Measurements from ENCODE around the gene NEU3. TPM values are rescaled to one million over a fixed set of nuclear protein-coding genes. Genes with fewer than 3 reads are reported as not detected.

NEU3 gene
- total and polyA plus RNA-seq, 2 donors (not counting 1 experiment from before 2014, with no cell fraction given), result 17.0 to 17.4 TPM

- no peaks in the 10 kb centered on the region for H3K27me3 Mint-ChIP-seq
- no peaks in the 10 kb centered on the region for H3K4me1 Mint-ChIP-seq
- no peak overlapping the region for H3K4me2 ChIP-seq (replicated peaks; ENCODE audit: low read depth, low read length, poor library complexity, severe bottlenecking)
- peaks cover 0 to 8% (median 0%) of the 10 kb centered on the region in 3 donors for H3K9me3 ChIP-seq (ENCODE audit: control extremely low read depth in 1 of 3, control insufficient read depth in 2 of 3, insufficient read depth in 1 of 3, low read length in 2 of 3)
- no peaks in the 10 kb centered on the region for H4K20me1 ChIP-seq (ENCODE audit: control insufficient read depth, insufficient read depth, low read length, poor library complexity, severe bottlenecking)
- DNase-seq (no peak), ATAC-seq (ENCODE audit: low read depth) (no peak)
- TF ChIP-seq, protein P1, sequence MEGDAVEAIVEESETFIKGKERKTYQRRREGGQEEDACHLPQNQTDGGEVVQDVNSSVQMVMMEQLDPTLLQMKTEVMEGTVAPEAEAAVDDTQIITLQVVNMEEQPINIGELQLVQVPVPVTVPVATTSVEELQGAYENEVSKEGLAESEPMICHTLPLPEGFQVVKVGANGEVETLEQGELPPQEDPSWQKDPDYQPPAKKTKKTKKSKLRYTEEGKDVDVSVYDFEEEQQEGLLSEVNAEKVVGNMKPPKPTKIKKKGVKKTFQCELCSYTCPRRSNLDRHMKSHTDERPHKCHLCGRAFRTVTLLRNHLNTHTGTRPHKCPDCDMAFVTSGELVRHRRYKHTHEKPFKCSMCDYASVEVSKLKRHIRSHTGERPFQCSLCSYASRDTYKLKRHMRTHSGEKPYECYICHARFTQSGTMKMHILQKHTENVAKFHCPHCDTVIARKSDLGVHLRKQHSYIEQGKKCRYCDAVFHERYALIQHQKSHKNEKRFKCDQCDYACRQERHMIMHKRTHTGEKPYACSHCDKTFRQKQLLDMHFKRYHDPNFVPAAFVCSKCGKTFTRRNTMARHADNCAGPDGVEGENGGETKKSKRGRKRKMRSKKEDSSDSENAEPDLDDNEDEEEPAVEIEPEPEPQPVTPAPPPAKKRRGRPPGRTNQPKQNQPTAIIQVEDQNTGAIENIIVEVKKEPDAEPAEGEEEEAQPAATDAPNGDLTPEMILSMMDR (IDR thresholded peaks at IDR 0.05), result no peak
- no peak for TF ChIP-seq EZH2 (IDR thresholded peaks at IDR 0.05; ENCODE audit: borderline replicate concordance, insufficient read depth, low read depth, low read length, poor library complexity, severe bottlenecking)
- no peak overlapping the region for H3K4me3 Mint-ChIP-seq
- POLR2A ChIA-PET, result no interaction called here
- intact Hi-C loops (cut with micrococcal nuclease), result no loop called here
- no peak overlapping the region for H3K27ac ChIP-seq (ENCODE audit: low read length in 2 of 2)
- H2AFZ ChIP-seq (ENCODE audit: insufficient read depth, low read depth, low read length, poor library complexity, severe bottlenecking), result no peak overlapping the region
- H3K9me3 Mint-ChIP-seq (ENCODE audit: insufficient read depth), result no peaks in the 10 kb centered on the region
- H3K4me3 ChIP-seq (ENCODE audit: control extremely low read depth in 1 of 5, extremely low read depth in 1 of 5, insufficient read depth in 1 of 5, low read depth in 2 of 5, low read length in 4 of 5), result no peak overlapping the region
- CTCF ChIA-PET, result interaction anchor here (2.2 to 17.2 kb wide), 4 partner anchors 11 to 225 kb away, joined by 9 to 235 read pairs (median 22); no protein-coding TSS in a partner anchor
- H3K36me3 ChIP-seq (replicated peaks in 1 of 2; ENCODE audit: control extremely low read depth in 1 of 2, control insufficient read depth in 1 of 2, extremely low read depth in 1 of 2, insufficient read depth in 2 of 2, low read length in 1 of 2), result no peaks in the 10 kb centered on the region
- H3K9ac ChIP-seq (ENCODE audit: low read length), result no peak overlapping the region
- no peaks in the 10 kb centered on the region for H3K4me1 ChIP-seq (ENCODE audit: control insufficient read depth in 2 of 2, insufficient read depth in 2 of 2, low read length in 2 of 2)
- no peaks in the 10 kb centered on the region for H3K27me3 ChIP-seq (replicated peaks in 1 of 4; ENCODE audit: control extremely low read depth in 1 of 4, control insufficient read depth in 3 of 4, insufficient read depth in 4 of 4, low read length in 3 of 4)
- no peak overlapping the region for H3K27ac Mint-ChIP-seq
- H3K79me2 ChIP-seq (ENCODE audit: control insufficient read depth, insufficient read depth, low read length), result no peaks in the 10 kb centered on the region
- WGBS (ENCODE audit: insufficient coverage), result 67% methylated on average over 4 of the region's 6 CpGs
Observed at GRCh38 chr11:75024068-75024449, 35.3 kb downstream of the NEU3 start.

- ATAC-seq (ENCODE audit: low read depth), result no peak
- H3K9me3 Mint-ChIP-seq (ENCODE audit: insufficient read depth), result no peaks in the 10 kb centered on the region
- H3K9me3 ChIP-seq (ENCODE audit: control extremely low read depth in 1 of 3, control insufficient read depth in 2 of 3, insufficient read depth in 1 of 3, low read length in 2 of 3), result peaks cover 0 to under 1% (median 0%) of the 10 kb centered on the region in 3 donors
- no peak overlapping the region for H3K27ac ChIP-seq (ENCODE audit: low read length in 2 of 2)
- no peak overlapping the region for H3K27ac Mint-ChIP-seq
- no peaks in the 10 kb centered on the region for H3K4me1 Mint-ChIP-seq
- no peaks in the 10 kb centered on the region for H3K4me1 ChIP-seq (ENCODE audit: control insufficient read depth in 2 of 2, insufficient read depth in 2 of 2, low read length in 2 of 2)
- no peaks in the 10 kb centered on the region for H3K27me3 Mint-ChIP-seq
- H3K36me3 ChIP-seq (replicated peaks in 1 of 2; ENCODE audit: control extremely low read depth in 1 of 2, control insufficient read depth in 1 of 2, extremely low read depth in 1 of 2, insufficient read depth in 2 of 2, low read length in 1 of 2), result no peaks in the 10 kb centered on the region
- POLR2A ChIA-PET, result no interaction called here
- CTCF ChIA-PET, result interaction anchor here (0.9 to 17.2 kb wide), 6 partner anchors 8 to 224 kb away, joined by 3 to 235 read pairs (median 5); no protein-coding TSS in a partner anchor
- H3K79me2 ChIP-seq (ENCODE audit: control insufficient read depth, insufficient read depth, low read length), result no peaks in the 10 kb centered on the region
- no peaks in the 10 kb centered on the region for H3K27me3 ChIP-seq (replicated peaks in 1 of 4; ENCODE audit: control extremely low read depth in 1 of 4, control insufficient read depth in 3 of 4, insufficient read depth in 4 of 4, low read length in 3 of 4)
- no peak overlapping the region for H3K4me3 Mint-ChIP-seq
- H3K4me2 ChIP-seq (replicated peaks; ENCODE audit: low read depth, low read length, poor library complexity, severe bottlenecking), result no peak overlapping the region
- no peak for DNase-seq
- TF ChIP-seq EZH2 (IDR thresholded peaks at IDR 0.05; ENCODE audit: borderline replicate concordance, insufficient read depth, low read depth, low read length, poor library complexity, severe bottlenecking), result no peak
- TF ChIP-seq, protein P1 (IDR thresholded peaks at IDR 0.05), result no peak
- intact Hi-C loops (cut with micrococcal nuclease), result no loop called here
- WGBS (ENCODE audit: insufficient coverage), result 100% methylated on average over 1 of the region's 1 CpG
- H2AFZ ChIP-seq (ENCODE audit: insufficient read depth, low read depth, low read length, poor library complexity, severe bottlenecking), result no peak overlapping the region
- H4K20me1 ChIP-seq (ENCODE audit: control insufficient read depth, insufficient read depth, low read length, poor library complexity, severe bottlenecking), result no peaks in the 10 kb centered on the region
- H3K4me3 ChIP-seq (ENCODE audit: control extremely low read depth in 1 of 5, extremely low read depth in 1 of 5, insufficient read depth in 1 of 5, low read depth in 2 of 5, low read length in 4 of 5), result no peak overlapping the region
- no peak overlapping the region for H3K9ac ChIP-seq (ENCODE audit: low read length)
Observed at GRCh38 chr11:75024764-75025211, 36.1 kb downstream of the NEU3 start.

All from B cell (primary cell).